Activated T-cell treated with anti-CD3 and anti-CD28 coated beads, Interleukin-2, amount 50 U/mL, for 24 hours (primary cell): Measurements from ENCODE around the gene PDZRN3.
"Not testable (repeated sequence)": the region's sequence is repeated elsewhere in the genome, so short reads cannot be mapped to it uniquely, and the experiment has no call there.

Experiments used
- DNase-seq: peaks from one replicate; pipeline ENCODE4 v3.0.0-alpha.2; 2020
- H3K27ac Mint-ChIP-seq: 2 replicates; pipeline ENCODE4 v1.8.0; 2020; ENCODE audit warnings: mild to moderate bottlenecking, mixed read lengths
- H3K27me3 Mint-ChIP-seq: 2 replicates; pipeline ENCODE4 v1.8.0; 2020; ENCODE audit warnings: mixed read lengths
- H3K36me3 Mint-ChIP-seq: 2 replicates; pipeline ENCODE4 v1.8.0; 2020; ENCODE audit warnings: low read depth, mixed read lengths
- H3K4me1 Mint-ChIP-seq: 2 replicates; pipeline ENCODE4 v1.8.0; 2020; ENCODE audit warnings: low read depth, mixed read lengths
- H3K4me3 Mint-ChIP-seq: 2 replicates; pipeline ENCODE4 v1.8.0; 2020; ENCODE audit warnings: mild to moderate bottlenecking, moderate library complexity, mixed read lengths
- H3K9me3 Mint-ChIP-seq: 2 replicates; pipeline ENCODE4 v1.8.0; 2020; ENCODE audit warnings: mixed read lengths

Gene PDZRN3

GRCh38 chr3:73475175-73475574 lies 149.6 kb downstream of the PDZRN3 start:
- Mint-ChIP-seq H3K36me3 (no peaks in the 10 kb centered on the region), H3K27me3 (peaks cover 28% of the 10 kb centered on the region), H3K4me3 (no peak overlapping the region), H3K4me1 (peaks cover 3% of the 10 kb centered on the region), H3K27ac (no peak overlapping the region), H3K9me3 (peaks cover 6% of the 10 kb centered on the region)
- no peak for DNase-seq

DNA sequence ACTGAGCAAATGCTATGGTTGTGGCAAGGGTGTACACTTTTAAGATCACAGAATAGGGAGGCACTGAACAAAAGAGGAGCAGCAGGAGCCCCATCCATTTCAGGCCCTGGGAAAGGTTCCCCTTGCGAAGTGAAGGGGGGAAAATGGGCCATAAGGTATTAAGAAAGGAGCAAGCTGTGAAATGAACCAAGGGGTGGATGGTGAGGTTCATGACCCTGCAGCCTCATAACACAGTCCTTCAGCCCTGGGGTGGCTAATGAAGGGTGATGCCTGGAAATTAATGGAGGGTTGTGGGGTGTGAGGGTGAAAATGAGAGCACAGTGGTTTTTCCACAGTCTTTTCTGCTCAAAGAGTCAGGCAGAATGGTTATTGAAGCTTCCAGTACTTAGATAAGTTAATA lies 150.1 kb downstream of the PDZRN3 start:
- no peaks in the 10 kb centered on the region for H3K36me3 Mint-ChIP-seq
- H3K9me3 Mint-ChIP-seq: peaks cover 6% of the 10 kb centered on the region
- no peak for DNase-seq
- H3K27ac Mint-ChIP-seq: no peak overlapping the region
- no peak overlapping the region for H3K4me3 Mint-ChIP-seq
- peaks cover 3% of the 10 kb centered on the region for H3K4me1 Mint-ChIP-seq
- peaks cover 27% of the 10 kb centered on the region for H3K27me3 Mint-ChIP-seq

DNA sequence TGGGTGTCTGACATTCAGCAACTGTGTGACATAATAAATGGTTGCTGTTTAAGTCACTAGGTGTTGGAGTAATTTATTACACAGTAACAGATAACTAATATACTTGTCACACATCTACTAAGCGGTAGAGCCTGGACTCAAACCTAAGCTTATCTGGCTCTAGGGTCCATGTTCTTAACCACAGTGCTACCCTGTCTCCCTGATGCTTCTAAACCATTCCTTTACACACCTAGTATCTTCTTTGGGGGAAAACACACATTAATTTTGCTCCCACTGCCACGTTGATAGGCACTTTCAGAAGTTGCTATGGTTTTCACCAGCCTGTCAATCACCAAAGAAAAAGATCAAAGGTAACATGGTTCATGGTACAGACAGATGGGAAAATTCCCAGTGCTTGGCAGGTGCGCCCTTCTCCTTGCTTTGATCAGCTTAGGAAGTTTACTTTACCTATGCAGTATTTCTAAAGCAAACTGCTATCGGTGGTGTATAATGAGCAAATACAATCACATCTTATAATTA lies 150.8 kb downstream of the PDZRN3 start:
- Mint-ChIP-seq H3K27me3 (peaks cover 21% of the 10 kb centered on the region), H3K9me3 (peaks cover 6% of the 10 kb centered on the region), H3K4me1 (peaks cover 3% of the 10 kb centered on the region), H3K36me3 (no peaks in the 10 kb centered on the region), H3K27ac (no peak overlapping the region), H3K4me3 (no peak overlapping the region)
- no peak for DNase-seq

GRCh38 chr3:73473181-73473897 lies 151.4 kb downstream of the PDZRN3 start:
- Mint-ChIP-seq H3K27ac (no peak overlapping the region), H3K9me3 (peaks cover 6% of the 10 kb centered on the region), H3K36me3 (no peaks in the 10 kb centered on the region), H3K27me3 (peaks cover 21% of the 10 kb centered on the region), H3K4me1 (peaks cover 3% of the 10 kb centered on the region), H3K4me3 (no peak overlapping the region)
- DNase-seq: no peak

GRCh38 chr3:73471986-73472787 lies 152.6 kb downstream of the PDZRN3 start:
- Mint-ChIP-seq H3K4me1 (peaks cover 3% of the 10 kb centered on the region), H3K36me3 (no peaks in the 10 kb centered on the region), H3K27ac (no peak overlapping the region), H3K4me3 (no peak overlapping the region), H3K27me3 (peaks cover 15% of the 10 kb centered on the region), H3K9me3 (no peaks in the 10 kb centered on the region)
- no peak for DNase-seq

DNA sequence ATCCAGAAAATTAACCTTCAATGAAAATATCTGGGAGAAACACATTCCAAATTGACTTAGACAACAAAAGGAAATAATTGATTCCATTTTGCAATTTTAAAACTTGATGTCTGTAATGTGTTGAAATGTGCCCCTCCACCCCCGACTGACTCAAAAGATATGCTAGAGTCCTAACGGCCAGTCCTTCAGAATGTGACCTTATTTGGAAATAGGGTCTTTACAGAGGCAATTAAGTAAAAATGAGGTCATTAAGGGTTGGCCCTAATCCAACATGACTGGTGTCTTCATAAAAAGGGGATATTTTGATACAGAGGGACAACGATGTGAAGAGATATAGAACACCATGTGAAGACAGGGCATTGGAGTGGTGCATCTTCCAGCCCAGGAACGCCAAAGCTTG lies 153.9 kb downstream of the PDZRN3 start:
- Mint-ChIP-seq H3K4me1 (peaks cover 3% of the 10 kb centered on the region), H3K4me3 (no peak overlapping the region), H3K27me3 (peaks cover 15% of the 10 kb centered on the region), H3K9me3 (no peaks in the 10 kb centered on the region), H3K36me3 (no peaks in the 10 kb centered on the region), H3K27ac (no peak overlapping the region)
- DNase-seq: no peak

DNA sequence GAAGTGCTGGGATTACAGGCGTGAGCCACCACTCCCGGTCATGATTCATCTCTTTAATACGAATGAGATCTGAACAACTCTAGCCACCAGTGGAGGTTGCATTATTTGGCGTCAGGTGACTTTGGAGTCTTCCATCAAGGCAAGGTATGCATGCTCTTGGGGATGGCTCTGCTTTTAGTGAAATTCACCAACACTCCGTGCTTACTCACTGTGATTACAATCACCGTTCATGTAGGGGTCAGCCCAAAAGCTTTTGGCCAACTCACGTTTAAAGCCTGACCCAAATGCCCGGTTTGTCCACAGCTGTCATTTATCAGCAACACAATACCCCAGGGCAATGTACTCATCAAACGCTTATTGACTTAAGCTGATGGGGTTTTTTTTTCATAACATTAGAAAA lies 155.4 kb downstream of the PDZRN3 start:
- DNase-seq: no peak

DNA sequence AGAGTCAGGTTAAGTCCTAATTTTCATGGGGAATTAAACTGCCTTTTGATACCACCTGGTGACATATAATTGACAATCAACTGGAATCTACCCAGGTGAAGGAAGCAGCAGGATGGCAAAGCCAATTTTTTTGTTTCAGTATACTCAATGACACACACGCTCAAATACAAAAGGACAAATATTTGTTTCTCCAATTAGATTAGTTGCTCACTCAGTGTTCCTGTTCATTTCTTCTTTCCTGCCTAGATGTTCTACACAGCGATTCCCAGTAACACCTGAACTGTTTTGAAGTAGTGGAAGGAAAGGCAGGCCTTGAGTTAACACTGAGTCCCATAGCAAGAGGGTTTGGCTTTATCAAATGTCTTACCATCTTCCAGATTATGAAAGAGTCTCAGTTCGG lies 157.5 kb downstream of the PDZRN3 start:
- Mint-ChIP-seq H3K27me3 (peaks cover under 1% of the 10 kb centered on the region), H3K9me3 (no peaks in the 10 kb centered on the region), H3K4me3 (no peak overlapping the region), H3K36me3 (no peaks in the 10 kb centered on the region), H3K27ac (no peak overlapping the region), H3K4me1 (no peaks in the 10 kb centered on the region)
- no peak for DNase-seq

More for the DNA sequence above, 155.4 kb downstream of the PDZRN3 start:
- H3K27ac Mint-ChIP-seq: no peak overlapping the region
- peaks cover 12% of the 10 kb centered on the region for H3K27me3 Mint-ChIP-seq
- no peaks in the 10 kb centered on the region for H3K9me3 Mint-ChIP-seq
- H3K4me1 Mint-ChIP-seq: no peaks in the 10 kb centered on the region
- no peaks in the 10 kb centered on the region for H3K36me3 Mint-ChIP-seq
- H3K4me3 Mint-ChIP-seq: no peak overlapping the region

GRCh38 chr3:73465926-73466325 lies 158.8 kb downstream of the PDZRN3 start:
- Mint-ChIP-seq H3K36me3 (no peaks in the 10 kb centered on the region), H3K4me3 (no peak overlapping the region), H3K27ac (no peak overlapping the region), H3K4me1 (no peaks in the 10 kb centered on the region), H3K9me3 (no peaks in the 10 kb centered on the region), H3K27me3 (peaks cover 2% of the 10 kb centered on the region)
- no peak for DNase-seq

DNA sequence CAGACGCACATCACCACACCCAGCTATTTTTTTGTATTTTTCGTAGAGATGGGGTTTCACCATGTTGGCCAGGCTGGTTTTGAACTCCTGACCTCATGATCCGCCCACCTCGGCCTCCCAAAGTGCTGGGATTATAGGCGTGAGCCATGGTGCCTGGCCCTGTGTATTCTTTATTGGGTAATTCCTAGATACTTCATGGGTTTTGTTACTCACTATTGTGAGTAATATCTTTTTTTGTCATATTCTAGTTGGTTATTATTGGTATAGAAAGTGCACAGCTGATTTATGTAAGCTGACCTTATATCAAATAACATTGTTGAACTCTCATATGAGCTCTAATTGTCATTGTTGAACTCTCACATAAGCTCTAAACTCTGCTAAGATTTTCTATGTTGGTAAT lies 160.6 kb downstream of the PDZRN3 start:
- H3K9me3 Mint-ChIP-seq, H3K36me3 Mint-ChIP-seq, H3K4me1 Mint-ChIP-seq, H3K4me3 Mint-ChIP-seq, H3K27me3 Mint-ChIP-seq, H3K27ac Mint-ChIP-seq, DNase-seq: not testable (repeated sequence)

DNA sequence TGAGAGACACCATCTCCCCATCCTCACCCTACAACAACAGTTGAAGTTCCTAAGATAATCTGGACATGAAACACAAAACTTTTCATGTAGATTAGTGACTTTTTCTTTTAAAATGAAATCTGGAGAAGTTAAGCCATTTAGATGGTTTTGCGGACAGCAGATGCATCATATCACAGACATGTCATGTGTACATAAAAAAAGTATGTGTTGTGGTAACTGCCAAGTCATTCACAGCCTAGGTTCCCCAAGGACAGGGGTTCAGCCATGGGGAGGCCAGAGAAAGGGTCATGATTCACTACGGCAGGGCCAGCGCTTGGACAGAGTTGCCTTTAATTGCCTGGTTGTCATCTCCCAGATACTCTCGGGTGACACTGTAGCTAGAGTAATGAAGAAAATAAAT lies 163.2 kb downstream of the PDZRN3 start:
- H3K27ac Mint-ChIP-seq: no peak overlapping the region
- H3K4me1 Mint-ChIP-seq: no peaks in the 10 kb centered on the region
- no peaks in the 10 kb centered on the region for H3K36me3 Mint-ChIP-seq
- no peak overlapping the region for H3K4me3 Mint-ChIP-seq
- no peaks in the 10 kb centered on the region for H3K9me3 Mint-ChIP-seq
- peaks cover 4% of the 10 kb centered on the region for H3K27me3 Mint-ChIP-seq
- DNase-seq: no peak

DNA sequence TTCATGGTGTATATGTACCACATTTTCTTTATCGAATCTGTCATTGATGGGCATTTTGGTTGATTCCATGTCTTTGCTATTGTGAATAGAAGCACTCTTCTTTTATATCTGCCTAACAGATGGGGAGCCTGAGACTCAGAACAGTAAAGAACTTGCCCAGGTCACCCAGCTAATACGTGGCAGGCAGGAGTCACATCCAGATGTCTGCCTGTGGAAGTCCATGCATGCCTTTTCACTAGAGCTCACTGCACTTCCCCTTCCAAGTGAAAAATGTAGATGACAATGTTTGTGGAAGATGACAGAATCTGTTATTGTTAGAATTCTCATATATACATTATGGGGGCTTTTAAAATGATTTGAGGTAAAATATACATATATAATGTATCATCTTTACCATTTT lies 165.0 kb downstream of the PDZRN3 start:
- no peaks in the 10 kb centered on the region for H3K36me3 Mint-ChIP-seq
- peaks cover 4% of the 10 kb centered on the region for H3K27me3 Mint-ChIP-seq
- no peak overlapping the region for H3K27ac Mint-ChIP-seq
- no peaks in the 10 kb centered on the region for H3K9me3 Mint-ChIP-seq
- DNase-seq: no peak
- H3K4me1 Mint-ChIP-seq: no peaks in the 10 kb centered on the region
- no peak overlapping the region for H3K4me3 Mint-ChIP-seq

DNA sequence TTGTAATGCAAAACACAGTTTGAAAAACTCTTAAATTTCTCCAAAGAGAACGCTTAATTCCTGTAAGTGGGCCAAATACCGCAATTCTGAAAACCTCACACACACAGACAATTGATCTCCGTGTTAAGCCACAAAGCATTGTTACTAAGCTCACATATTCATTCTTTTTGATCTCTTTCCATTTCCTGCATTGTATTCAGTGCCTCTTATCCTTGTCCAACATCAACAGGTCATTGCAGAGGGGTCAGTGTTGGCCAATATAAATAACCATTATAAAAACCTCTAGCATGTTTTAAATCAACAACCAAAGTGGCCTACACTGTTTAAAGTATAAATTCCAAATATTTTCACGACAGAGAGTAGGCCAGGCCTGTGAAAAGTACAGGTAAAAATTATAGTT lies 171.1 kb downstream of the PDZRN3 start:
- Mint-ChIP-seq H3K27ac (no peak overlapping the region), H3K4me3 (no peak overlapping the region), H3K27me3 (peaks cover 2% of the 10 kb centered on the region), H3K4me1 (no peaks in the 10 kb centered on the region), H3K9me3 (no peaks in the 10 kb centered on the region), H3K36me3 (no peaks in the 10 kb centered on the region)
- no peak for DNase-seq

- H3K4me1 Mint-ChIP-seq: no peaks in the 10 kb centered on the region
- no peak overlapping the region for H3K4me3 Mint-ChIP-seq
- H3K36me3 Mint-ChIP-seq: no peaks in the 10 kb centered on the region
- H3K27ac Mint-ChIP-seq: no peak overlapping the region
- DNase-seq: no peak
- peaks cover 2% of the 10 kb centered on the region for H3K27me3 Mint-ChIP-seq
- H3K9me3 Mint-ChIP-seq: no peaks in the 10 kb centered on the region
Observed at GRCh38 chr3:73452729-73453128, 172.0 kb downstream of the PDZRN3 start.

DNA sequence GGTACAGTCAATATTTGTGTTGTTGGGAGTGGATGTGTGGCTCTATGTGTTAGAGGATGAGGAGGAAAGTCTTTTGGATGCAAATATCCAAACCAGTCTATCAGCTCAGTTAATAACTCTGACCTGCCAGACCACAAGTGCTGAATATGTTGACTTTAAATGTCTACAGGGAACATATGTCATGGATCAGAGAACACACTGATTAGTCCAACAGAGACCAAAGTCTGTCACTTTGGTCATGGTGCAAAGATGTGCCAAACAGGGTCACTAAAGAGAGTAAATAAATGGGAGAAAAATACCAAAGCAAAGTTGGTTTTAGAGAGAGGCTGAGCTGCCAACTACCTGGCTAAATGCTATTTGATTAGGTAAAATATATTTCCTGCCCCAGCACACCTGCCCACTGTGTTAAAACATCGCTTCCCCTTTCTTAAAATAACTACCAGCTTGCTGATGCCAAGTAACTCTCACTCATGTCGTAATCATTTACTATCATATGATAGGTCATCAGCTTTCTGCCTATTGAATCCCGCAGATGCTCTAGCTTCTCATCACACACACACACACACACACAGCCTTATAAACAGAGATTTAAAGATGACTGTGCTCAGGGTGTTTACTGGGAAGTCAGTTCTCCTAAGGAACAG lies 173.3 kb downstream of the PDZRN3 start:
- no peak for DNase-seq
- Mint-ChIP-seq H3K4me3 (no peak overlapping the region), H3K4me1 (no peaks in the 10 kb centered on the region), H3K27me3 (peaks cover 2% of the 10 kb centered on the region), H3K27ac (no peak overlapping the region), H3K36me3 (no peaks in the 10 kb centered on the region), H3K9me3 (no peaks in the 10 kb centered on the region)
